Measurements from ENCODE around the gene LMTK3. TPM values are rescaled to one million over a fixed set of nuclear protein-coding genes. Genes with fewer than 3 reads are reported as not detected.
"Not testable (repeated sequence)": the region's sequence is repeated elsewhere in the genome, so short reads cannot be mapped to it uniquely, and the experiment has no call there.

Gene LMTK3
- total and polyA plus RNA-seq, 10 donors, result 0.29 to 4.2 (median 1.3) TPM

DNA sequence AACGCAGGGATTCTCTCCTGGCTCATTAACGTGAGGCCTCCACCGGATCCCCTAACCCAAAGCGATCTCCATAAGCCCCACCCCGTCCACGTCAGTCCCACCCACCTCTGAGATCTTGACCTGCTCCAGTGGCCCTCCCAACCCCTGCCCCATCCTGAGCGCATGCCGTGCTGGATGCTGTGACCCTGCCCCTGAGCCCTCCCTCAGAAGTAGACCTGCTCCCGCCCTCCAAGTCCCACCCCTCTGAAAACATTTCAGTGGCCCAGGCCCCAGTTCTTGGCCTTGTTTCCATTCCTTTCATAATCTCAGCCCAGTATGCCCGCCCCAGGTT, 19.9 kb downstream of the LMTK3 start:
- Histone ChIP-seq H3K36me3 (no peaks in the 10 kb centered on the region), H3K27ac (no peak overlapping the region), H3K9me3 (peaks cover 0 to 4% (median 0%) of the 10 kb centered on the region in 8 donors), H3K4me3 (peak overlapping the region in 1 of 8 donors; percentile 53), H3K27me3 (replicated peaks in 1 of 7) (peaks cover 0 to 88% (median 24%) of the 10 kb centered on the region in 7 donors), H3K4me1 (peaks cover 8 to 65% (median 48%) of the 10 kb centered on the region in 6 donors)
- intact Hi-C loops (cut with DNase I; ENCODE audit: low total_unique reads), result no loop called here
- peak; percentile 74 for DNase-seq
- WGBS, 5 donors, result 28 to 32% (median 30%) methylated on average over 10 of the region's 10 CpGs
- TF ChIP-seq, protein P1, sequence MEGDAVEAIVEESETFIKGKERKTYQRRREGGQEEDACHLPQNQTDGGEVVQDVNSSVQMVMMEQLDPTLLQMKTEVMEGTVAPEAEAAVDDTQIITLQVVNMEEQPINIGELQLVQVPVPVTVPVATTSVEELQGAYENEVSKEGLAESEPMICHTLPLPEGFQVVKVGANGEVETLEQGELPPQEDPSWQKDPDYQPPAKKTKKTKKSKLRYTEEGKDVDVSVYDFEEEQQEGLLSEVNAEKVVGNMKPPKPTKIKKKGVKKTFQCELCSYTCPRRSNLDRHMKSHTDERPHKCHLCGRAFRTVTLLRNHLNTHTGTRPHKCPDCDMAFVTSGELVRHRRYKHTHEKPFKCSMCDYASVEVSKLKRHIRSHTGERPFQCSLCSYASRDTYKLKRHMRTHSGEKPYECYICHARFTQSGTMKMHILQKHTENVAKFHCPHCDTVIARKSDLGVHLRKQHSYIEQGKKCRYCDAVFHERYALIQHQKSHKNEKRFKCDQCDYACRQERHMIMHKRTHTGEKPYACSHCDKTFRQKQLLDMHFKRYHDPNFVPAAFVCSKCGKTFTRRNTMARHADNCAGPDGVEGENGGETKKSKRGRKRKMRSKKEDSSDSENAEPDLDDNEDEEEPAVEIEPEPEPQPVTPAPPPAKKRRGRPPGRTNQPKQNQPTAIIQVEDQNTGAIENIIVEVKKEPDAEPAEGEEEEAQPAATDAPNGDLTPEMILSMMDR (IDR thresholded peaks at IDR 0.05 in 8 of 11, conservative IDR thresholded peaks at IDR 0.05 in 3 of 11), result no peak

DNA sequence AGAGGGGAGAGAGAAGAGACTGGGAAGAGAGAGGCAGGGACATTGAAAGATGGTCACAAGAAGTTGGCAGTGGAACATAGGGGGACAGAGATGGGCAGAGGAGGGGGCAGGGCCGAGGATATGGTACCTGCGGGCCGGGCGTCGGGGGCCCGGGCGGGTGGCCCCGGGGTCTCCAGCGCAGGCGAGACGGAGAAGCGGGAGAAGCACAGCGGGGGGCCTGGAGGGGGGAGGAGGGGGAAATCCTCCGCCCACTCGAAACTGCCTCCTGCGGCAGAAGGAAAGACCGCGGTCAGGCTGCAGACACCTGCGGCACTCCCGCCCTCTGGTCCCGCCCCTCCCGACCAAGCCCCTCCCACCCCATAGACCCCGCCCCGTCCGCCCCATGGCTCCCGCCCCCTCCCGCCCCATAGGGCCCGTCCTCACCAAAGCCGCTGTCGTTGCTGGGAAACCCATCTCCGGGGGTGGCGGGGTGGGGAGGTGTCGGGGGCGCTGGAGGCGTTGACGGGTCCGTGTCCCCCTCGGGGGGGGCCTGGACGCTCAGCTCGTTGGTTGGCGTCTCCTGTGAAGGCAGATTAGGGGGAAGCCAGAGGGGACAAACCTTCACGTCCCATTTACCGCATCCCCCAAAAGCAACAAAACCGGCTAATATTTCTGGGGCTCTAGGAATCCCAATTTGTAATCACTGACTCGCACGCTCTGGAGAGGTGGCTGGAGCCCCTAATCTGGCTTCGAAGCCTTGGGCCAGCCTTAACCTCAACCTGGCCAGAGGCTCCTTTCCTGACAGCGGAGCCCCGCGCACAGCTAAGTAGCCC, 20.4 kb downstream of the LMTK3 start:
- Histone ChIP-seq H3K27ac (peak overlapping the region in 1 of 8 donors; percentile 21), H3K9me3 (peaks cover 0 to 4% (median 0%) of the 10 kb centered on the region in 8 donors), H3K4me3 (peak overlapping the region in 2 of 8 donors; percentile 18 to 53), H3K27me3 (replicated peaks in 1 of 7) (peaks cover 0 to 82% (median 19%) of the 10 kb centered on the region in 7 donors), H3K36me3 (no peaks in the 10 kb centered on the region), H3K4me1 (peaks cover 8 to 65% (median 48%) of the 10 kb centered on the region in 6 donors)
- intact Hi-C loops (cut with DNase I; ENCODE audit: low total_unique reads), result no loop called here
- TF ChIP-seq POLR2A (IDR thresholded peaks at IDR 0.05) (no peak), POLR2AphosphoS5 (IDR thresholded peaks at IDR 0.05) (no peak)
- TF ChIP-seq, protein P1 (IDR thresholded peaks at IDR 0.05 in 8 of 11, conservative IDR thresholded peaks at IDR 0.05 in 3 of 11), result no peak
- WGBS, 5 donors, result 3 to 8% (median 6%) methylated on average over 26 to 50 of the region's 50 CpGs
- peak; percentile 84 for DNase-seq

DNA sequence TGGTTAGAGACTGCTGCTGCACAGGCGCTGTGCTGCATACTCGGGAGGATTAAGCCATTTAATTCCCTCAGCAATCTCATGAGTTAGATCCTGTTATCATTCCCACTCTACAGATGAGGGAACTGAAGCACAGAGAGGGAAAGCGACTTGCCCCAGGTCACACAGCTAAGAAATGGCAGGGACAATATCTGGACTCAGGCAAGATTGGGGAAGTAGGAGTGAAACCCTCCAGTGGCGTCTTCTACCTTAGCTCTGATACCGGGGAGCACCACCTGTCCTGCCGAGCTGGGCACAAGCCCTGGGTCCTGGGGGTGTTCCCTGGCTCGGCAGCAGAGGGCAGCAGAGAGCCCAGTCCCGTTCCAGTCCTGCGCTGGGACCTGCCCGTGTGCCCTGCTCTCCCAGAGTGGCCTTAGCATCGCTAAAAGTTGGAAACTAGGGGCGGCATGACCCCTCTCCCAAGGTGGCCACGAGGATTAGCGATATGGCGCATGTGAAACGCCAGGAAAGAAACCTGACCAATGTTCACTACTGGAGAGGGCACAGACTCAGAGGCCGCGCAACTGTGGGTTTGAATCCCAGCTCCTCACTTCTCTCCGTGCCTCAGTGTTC, 21.9 kb downstream of the LMTK3 start:
- peak; percentile 93 for DNase-seq
- TF ChIP-seq, protein P1 (IDR thresholded peaks at IDR 0.05 in 8 of 11, conservative IDR thresholded peaks at IDR 0.05 in 3 of 11), result peak; percentile 79 to 98 (median 94)
- peak in 2 of 3 donors; percentile 51 to 57 for TF ChIP-seq POLR2AphosphoS5 (IDR thresholded peaks at IDR 0.05)
- TF ChIP-seq POLR2A (IDR thresholded peaks at IDR 0.05), result no peak
- Histone ChIP-seq H3K4me1 (peaks cover 8 to 51% (median 41%) of the 10 kb centered on the region in 6 donors), H3K9me3 (peaks cover 0 to 4% (median 0%) of the 10 kb centered on the region in 8 donors), H3K4me3 (no peak overlapping the region), H3K27ac (no peak overlapping the region), H3K27me3 (replicated peaks in 1 of 7) (peaks cover 0 to 68% (median 15%) of the 10 kb centered on the region in 7 donors), H3K36me3 (no peaks in the 10 kb centered on the region)
- 22 to 27% (median 22%) methylated on average over 17 to 19 of the region's 19 CpGs for WGBS, 5 donors
- intact Hi-C loops (cut with DNase I; ENCODE audit: low total_unique reads), result no loop called here

DNA sequence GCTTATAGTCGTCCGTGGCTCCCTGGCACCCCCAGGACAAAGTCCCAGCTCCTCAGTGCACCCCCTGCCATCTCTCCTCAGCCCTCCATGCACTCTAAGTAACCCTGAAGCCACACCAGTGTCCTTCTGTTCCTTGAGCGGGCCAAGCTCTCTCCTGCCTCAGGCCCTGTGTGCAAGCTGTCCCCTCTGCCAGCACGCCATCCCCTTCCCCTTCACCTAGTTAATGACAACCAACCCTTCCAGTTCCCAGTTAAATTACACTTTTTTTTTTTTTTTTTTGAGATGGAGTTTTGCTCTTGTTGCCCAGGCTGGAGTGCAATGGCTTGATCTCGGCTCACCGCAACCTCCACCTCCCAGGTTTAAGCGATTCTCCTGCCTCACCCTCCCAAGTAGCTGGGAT, 23.2 kb downstream of the LMTK3 start:
- H3K27ac ChIP-seq; H3K9me3 ChIP-seq; H3K36me3 ChIP-seq; DNase-seq; H3K4me3 ChIP-seq; intact Hi-C loops (cut with DNase I; ENCODE audit: low total_unique reads): not testable (repeated sequence)
- H3K27me3 ChIP-seq (replicated peaks in 1 of 7), result peaks cover 0 to 56% (median 9%) of the 10 kb centered on the region in 7 donors
- 83 to 96% (median 90%) methylated on average over 7 of the region's 7 CpGs for WGBS, 5 donors
- peaks cover 8 to 41% (median 33%) of the 10 kb centered on the region in 6 donors for H3K4me1 ChIP-seq
